HCT116 (cell line): ENCODE measurements around the gene CRYBG2.

Experiments used
- CEBPB ChIP-seq: IDR thresholded peaks from 2 replicates; pipeline ENCODE4 v1.6.1; 2012; ENCODE audit warnings: low read depth
- EGR1 ChIP-seq: IDR thresholded peaks from 2 replicates; pipeline ENCODE4 v1.6.1; 2012; ENCODE audit warnings: low read depth
- ELF1 ChIP-seq: IDR thresholded peaks from 2 replicates; pipeline ENCODE4 v1.6.1; 2012; ENCODE audit warnings: low read depth, borderline replicate concordance
- EZH2 ChIP-seq: fragments of 200-600 bp; sonication (generic); IDR thresholded peaks from 2 replicates; pipeline ENCODE4 v1.6.1; 2017; ENCODE audit warnings: antibody characterized with exemption, mixed run types
- JUND ChIP-seq: IDR thresholded peaks from 2 replicates; pipeline ENCODE4 v1.6.1; 2012
- POLR2A ChIP-seq: IDR thresholded peaks from 2 replicates; pipeline ENCODE4 v1.7.0; 2011; ENCODE audit warnings: borderline replicate concordance; ENCODE audit not compliant: insufficient read depth, insufficient read length; ENCODE audit errors: extremely low read depth
- POLR2AphosphoS5 ChIP-seq: IDR thresholded peaks from 2 replicates; pipeline ENCODE4 v1.6.1; 2011; ENCODE audit warnings: mild to moderate bottlenecking, low read depth, low read length, moderate library complexity
- RAD21 ChIP-seq: IDR thresholded peaks from 2 replicates; pipeline ENCODE4 v1.6.1; 2012; ENCODE audit warnings: low read depth, mild to moderate bottlenecking
- SIN3A ChIP-seq: IDR thresholded peaks from 2 replicates; pipeline ENCODE4 v1.6.1; 2012; ENCODE audit warnings: low read depth
- SRF ChIP-seq: IDR thresholded peaks from 2 replicates; pipeline ENCODE4 v1.6.1; 2012; ENCODE audit warnings: low read depth
- ZNF274 ChIP-seq: fragments of 200-500 bp; sonication (Bioruptor generic); IDR thresholded peaks from 2 replicates; pipeline ENCODE4 v1.6.1; 2014; ENCODE audit warnings: mild to moderate bottlenecking, low read depth, low read length, inconsistent platforms
- TF ChIP-seq, protein P1 (sequence below), 3 experiments: fragments of 200-600 bp in 1 of 3; sonication (generic) in 1 of 3; IDR thresholded peaks in 2 of 3; conservative IDR thresholded peaks in 1 of 3; 2 replicates each; pipeline ENCODE4 v1.5.1; 2012 to 2017; ENCODE audit warnings: low read depth in 2 of 3, low read length in 2 of 3, antibody characterized with exemption in 1 of 3, borderline replicate concordance in 1 of 3, control low read depth in 1 of 3, mild to moderate bottlenecking in 1 of 3, mixed read lengths in 1 of 3, mixed run types in 1 of 3, moderate library complexity in 1 of 3; ENCODE audit not compliant: insufficient read depth in 1 of 3
- TF ChIP-seq, protein P2 (sequence below): IDR thresholded peaks from 2 replicates; pipeline ENCODE4 v1.6.1; 2012

- TF ChIP-seq, protein P1, sequence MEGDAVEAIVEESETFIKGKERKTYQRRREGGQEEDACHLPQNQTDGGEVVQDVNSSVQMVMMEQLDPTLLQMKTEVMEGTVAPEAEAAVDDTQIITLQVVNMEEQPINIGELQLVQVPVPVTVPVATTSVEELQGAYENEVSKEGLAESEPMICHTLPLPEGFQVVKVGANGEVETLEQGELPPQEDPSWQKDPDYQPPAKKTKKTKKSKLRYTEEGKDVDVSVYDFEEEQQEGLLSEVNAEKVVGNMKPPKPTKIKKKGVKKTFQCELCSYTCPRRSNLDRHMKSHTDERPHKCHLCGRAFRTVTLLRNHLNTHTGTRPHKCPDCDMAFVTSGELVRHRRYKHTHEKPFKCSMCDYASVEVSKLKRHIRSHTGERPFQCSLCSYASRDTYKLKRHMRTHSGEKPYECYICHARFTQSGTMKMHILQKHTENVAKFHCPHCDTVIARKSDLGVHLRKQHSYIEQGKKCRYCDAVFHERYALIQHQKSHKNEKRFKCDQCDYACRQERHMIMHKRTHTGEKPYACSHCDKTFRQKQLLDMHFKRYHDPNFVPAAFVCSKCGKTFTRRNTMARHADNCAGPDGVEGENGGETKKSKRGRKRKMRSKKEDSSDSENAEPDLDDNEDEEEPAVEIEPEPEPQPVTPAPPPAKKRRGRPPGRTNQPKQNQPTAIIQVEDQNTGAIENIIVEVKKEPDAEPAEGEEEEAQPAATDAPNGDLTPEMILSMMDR (IDR thresholded peaks at IDR 0.05 in 2 of 3, conservative IDR thresholded peaks at IDR 0.05 in 1 of 3; ENCODE audit: borderline replicate concordance in 1 of 3, insufficient read depth in 1 of 3, low read depth in 2 of 3, low read length in 2 of 3): no peak
- TF ChIP-seq SRF (no peak), EZH2 (no peak), POLR2A (no peak), CEBPB (no peak), RAD21 (no peak), ELF1 (no peak), POLR2AphosphoS5 (peak; percentile 46; the same call in 1 of the 2 replicates), JUND (no peak), SIN3A (no peak), EGR1 (no peak), ZNF274 (no peak)
- TF ChIP-seq, protein P2, sequence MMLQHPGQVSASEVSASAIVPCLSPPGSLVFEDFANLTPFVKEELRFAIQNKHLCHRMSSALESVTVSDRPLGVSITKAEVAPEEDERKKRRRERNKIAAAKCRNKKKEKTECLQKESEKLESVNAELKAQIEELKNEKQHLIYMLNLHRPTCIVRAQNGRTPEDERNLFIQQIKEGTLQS: no peak
These were observed 4.8 kb upstream of the CRYBG2 start for GRCh38 chr1:26358411-26359384.
